ENCODE data around the gene CLSTN2. TPM values are rescaled to one million over a fixed set of nuclear protein-coding genes. Genes with fewer than 3 reads are reported as not detected.

CLSTN2 gene
- polyA plus RNA-seq, 3 donors, result not detected

DNA sequence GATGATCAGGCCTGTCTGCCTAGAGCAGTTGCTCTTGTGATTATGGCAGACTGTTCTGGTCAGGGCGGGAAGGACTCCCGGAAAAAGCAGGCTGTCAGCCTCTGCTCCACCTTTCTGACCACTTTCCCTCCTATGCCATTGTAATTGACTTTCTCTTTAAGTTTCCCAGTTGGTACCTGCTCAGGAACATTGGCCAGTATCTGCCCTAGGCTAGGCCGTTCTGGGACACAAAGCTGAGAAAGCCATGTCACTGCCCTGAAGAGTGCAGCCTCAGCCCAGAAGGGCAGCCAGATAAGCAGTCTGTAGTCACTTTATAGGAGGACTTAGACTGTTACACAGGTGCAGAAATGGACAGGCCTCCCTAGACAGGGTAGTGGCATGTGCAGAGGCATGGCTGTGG, 80.8 kb downstream of the CLSTN2 start:
- H3K9me3 Mint-ChIP-seq, result peaks cover 0 to 5% (median 2%) of the 10 kb centered on the region in 7 donors
- no peak overlapping the region for H3K4me2 ChIP-seq (replicated peaks; ENCODE audit: extremely low read depth, low read length, poor library complexity, severe bottlenecking)

DNA sequence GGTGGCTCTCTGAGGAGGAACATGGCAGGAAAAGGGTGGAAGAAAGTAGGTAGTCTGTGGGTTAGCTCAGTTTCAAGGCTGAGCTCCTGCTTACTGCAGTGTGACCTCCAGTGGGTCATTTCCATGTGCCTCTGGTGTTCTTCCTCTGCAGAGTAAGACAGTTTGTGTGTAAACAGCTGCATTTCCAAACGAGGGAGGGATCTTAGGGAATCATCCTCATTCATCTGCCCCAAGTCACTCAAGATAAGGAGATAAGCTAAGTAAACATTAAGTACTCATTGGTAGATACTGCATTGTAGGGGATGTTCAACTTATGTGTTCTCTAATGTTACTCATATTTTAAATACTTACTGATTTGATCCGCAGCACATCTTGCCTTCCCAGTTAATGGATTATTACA, 83.6 kb downstream of the CLSTN2 start:
- intact Hi-C loops (cut with micrococcal nuclease), result no loop called here
- WGBS (ENCODE audit: insufficient coverage), result no CpG with 5 or more reads among the region's 2 CpGs
- Mint-ChIP-seq H3K4me3 (no peak overlapping the region), H3K36me3 (no peaks in the 10 kb centered on the region), H3K27me3 (ENCODE audit: low read depth in 3 of 3) (peaks cover 0 to 2% (median 0%) of the 10 kb centered on the region in 3 donors), H3K9me3 (peaks cover 0 to 4% (median 0%) of the 10 kb centered on the region in 7 donors), H3K27ac (peak overlapping the region in 1 of 7 donors; percentile 3), H3K4me1 (no peaks in the 10 kb centered on the region)
- H3K4me2 ChIP-seq (replicated peaks; ENCODE audit: extremely low read depth, low read length, poor library complexity, severe bottlenecking), result no peak overlapping the region
- H3K79me2 ChIP-seq (ENCODE audit: insufficient read depth, low read length), result no peaks in the 10 kb centered on the region
- no peak for DNase-seq
- no peak overlapping the region for H3K4me3 ChIP-seq (replicated peaks in 1 of 3; ENCODE audit: low read depth in 2 of 3, low read length in 3 of 3)
- no peaks in the 10 kb centered on the region for H4K20me1 ChIP-seq (ENCODE audit: insufficient read depth, low read length)
- TF ChIP-seq, protein P1, sequence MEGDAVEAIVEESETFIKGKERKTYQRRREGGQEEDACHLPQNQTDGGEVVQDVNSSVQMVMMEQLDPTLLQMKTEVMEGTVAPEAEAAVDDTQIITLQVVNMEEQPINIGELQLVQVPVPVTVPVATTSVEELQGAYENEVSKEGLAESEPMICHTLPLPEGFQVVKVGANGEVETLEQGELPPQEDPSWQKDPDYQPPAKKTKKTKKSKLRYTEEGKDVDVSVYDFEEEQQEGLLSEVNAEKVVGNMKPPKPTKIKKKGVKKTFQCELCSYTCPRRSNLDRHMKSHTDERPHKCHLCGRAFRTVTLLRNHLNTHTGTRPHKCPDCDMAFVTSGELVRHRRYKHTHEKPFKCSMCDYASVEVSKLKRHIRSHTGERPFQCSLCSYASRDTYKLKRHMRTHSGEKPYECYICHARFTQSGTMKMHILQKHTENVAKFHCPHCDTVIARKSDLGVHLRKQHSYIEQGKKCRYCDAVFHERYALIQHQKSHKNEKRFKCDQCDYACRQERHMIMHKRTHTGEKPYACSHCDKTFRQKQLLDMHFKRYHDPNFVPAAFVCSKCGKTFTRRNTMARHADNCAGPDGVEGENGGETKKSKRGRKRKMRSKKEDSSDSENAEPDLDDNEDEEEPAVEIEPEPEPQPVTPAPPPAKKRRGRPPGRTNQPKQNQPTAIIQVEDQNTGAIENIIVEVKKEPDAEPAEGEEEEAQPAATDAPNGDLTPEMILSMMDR (IDR thresholded peaks at IDR 0.05), result no peak
- H3K4me1 ChIP-seq (ENCODE audit: control insufficient read depth in 1 of 2, insufficient read depth in 2 of 2, low read length in 2 of 2), result no peaks in the 10 kb centered on the region
- H3K9ac ChIP-seq (ENCODE audit: insufficient read depth, low read length, poor library complexity, severe bottlenecking), result no peak overlapping the region
- no peak overlapping the region for H3K27ac ChIP-seq (ENCODE audit: low read depth in 1 of 2, low read length in 2 of 2)
- no peaks in the 10 kb centered on the region for H3K27me3 ChIP-seq (ENCODE audit: control insufficient read depth in 2 of 2, insufficient read depth in 2 of 2, low read length in 2 of 2)
- no peak overlapping the region for H2AFZ ChIP-seq (ENCODE audit: insufficient read depth, low read depth, low read length, poor library complexity, severe bottlenecking)
- no peaks in the 10 kb centered on the region for H3K9me3 ChIP-seq (replicated peaks in 1 of 2; ENCODE audit: control insufficient read depth in 1 of 2, insufficient read depth in 1 of 2, low read length in 2 of 2)
- no peaks in the 10 kb centered on the region for H3K36me3 ChIP-seq (replicated peaks in 1 of 2; ENCODE audit: control insufficient read depth in 1 of 2, insufficient read depth in 2 of 2, low read length in 2 of 2)

More for the DNA sequence above, 80.8 kb downstream of the CLSTN2 start:
- Mint-ChIP-seq H3K4me1 (no peaks in the 10 kb centered on the region), H3K27ac (no peak overlapping the region), H3K4me3 (no peak overlapping the region), H3K36me3 (no peaks in the 10 kb centered on the region), H3K27me3 (ENCODE audit: low read depth in 3 of 3) (peaks cover 0 to 4% (median 1%) of the 10 kb centered on the region in 3 donors)
- no peak overlapping the region for H2AFZ ChIP-seq (ENCODE audit: insufficient read depth, low read depth, low read length, poor library complexity, severe bottlenecking)
- no peaks in the 10 kb centered on the region for H3K36me3 ChIP-seq (replicated peaks in 1 of 2; ENCODE audit: control insufficient read depth in 1 of 2, insufficient read depth in 2 of 2, low read length in 2 of 2)
- intact Hi-C loops (cut with micrococcal nuclease), result no loop called here
- H3K4me3 ChIP-seq (replicated peaks in 1 of 3; ENCODE audit: low read depth in 2 of 3, low read length in 3 of 3), result no peak overlapping the region
- no peak overlapping the region for H3K9ac ChIP-seq (ENCODE audit: insufficient read depth, low read length, poor library complexity, severe bottlenecking)
- DNase-seq, result no peak
- H4K20me1 ChIP-seq (ENCODE audit: insufficient read depth, low read length), result no peaks in the 10 kb centered on the region
- 91% methylated on average over 3 of the region's 3 CpGs for WGBS (ENCODE audit: insufficient coverage)
- no peaks in the 10 kb centered on the region for H3K9me3 ChIP-seq (replicated peaks in 1 of 2; ENCODE audit: control insufficient read depth in 1 of 2, insufficient read depth in 1 of 2, low read length in 2 of 2)
- TF ChIP-seq, protein P1 (IDR thresholded peaks at IDR 0.05), result no peak
- no peaks in the 10 kb centered on the region for H3K4me1 ChIP-seq (ENCODE audit: control insufficient read depth in 1 of 2, insufficient read depth in 2 of 2, low read length in 2 of 2)
- no peaks in the 10 kb centered on the region for H3K27me3 ChIP-seq (ENCODE audit: control insufficient read depth in 2 of 2, insufficient read depth in 2 of 2, low read length in 2 of 2)
- no peak overlapping the region for H3K27ac ChIP-seq (ENCODE audit: low read depth in 1 of 2, low read length in 2 of 2)
- no peaks in the 10 kb centered on the region for H3K79me2 ChIP-seq (ENCODE audit: insufficient read depth, low read length)
